A204.1 (cell line): ENCODE data around the gene GYG1.
"Not testable (repeated sequence)": the region's sequence is repeated elsewhere in the genome, so short reads cannot be mapped to it uniquely, and the experiment has no call there.

ENCODE experiments used
- FAIRE-seq: peaks from 2 replicates; lab custom pipeline; 2012; peaks lifted over from hg19 to GRCh38; lab: Jason Lieb, UNC

The GYG1 gene

GRCh38 chr3:148991219-148992026 is at the start of gene GYG1:
Gene GYG1 (plus strand): TSS chr3:148991540. CDS start chr3:148991641, 101 bp downstream.
- no peak for FAIRE-seq

GRCh38 chr3:148943506-148944205 is 47.7 kb upstream of the GYG1 start:
- FAIRE-seq = peak; percentile 95

- FAIRE-seq = no peak
These were observed 46.2 kb upstream of the GYG1 start for GRCh38 chr3:148945116-148945515.

- no peak for FAIRE-seq
These were observed 42.3 kb upstream of the GYG1 start for GRCh38 chr3:148948913-148949657.

GRCh38 chr3:148950806-148951205 is 40.5 kb upstream of the GYG1 start:
- FAIRE-seq = no peak

- no peak for FAIRE-seq
These were observed 39.6 kb upstream of the GYG1 start for GRCh38 chr3:148951599-148952361.

- FAIRE-seq = no peak
These were observed 38.2 kb upstream of the GYG1 start for GRCh38 chr3:148953094-148953493.

GRCh38 chr3:148954981-148955380 is 36.4 kb upstream of the GYG1 start:
- no peak for FAIRE-seq

- peak; percentile 98 for FAIRE-seq
These were observed 35.6 kb upstream of the GYG1 start for GRCh38 chr3:148955544-148956346.

- FAIRE-seq = no peak
These were observed 33.8 kb upstream of the GYG1 start for GRCh38 chr3:148957586-148957985.

GRCh38 chr3:148958696-148959095 is 32.6 kb upstream of the GYG1 start:
- no peak for FAIRE-seq

GRCh38 chr3:148962513-148962912 is 28.8 kb upstream of the GYG1 start:
- FAIRE-seq = no peak

GRCh38 chr3:148964809-148965208 is 26.5 kb upstream of the GYG1 start:
- FAIRE-seq = no peak

GRCh38 chr3:148968321-148968720 is 23.0 kb upstream of the GYG1 start:
- no peak for FAIRE-seq

- FAIRE-seq = no peak
These were observed 21.1 kb upstream of the GYG1 start for GRCh38 chr3:148970271-148970670.

GRCh38 chr3:148971401-148972163 is 19.8 kb upstream of the GYG1 start:
- no peak for FAIRE-seq

- FAIRE-seq = peak; percentile 90
These were observed 16.6 kb upstream of the GYG1 start for GRCh38 chr3:148974726-148975125.

GRCh38 chr3:148975248-148975647 is 16.1 kb upstream of the GYG1 start:
- FAIRE-seq = no peak

GRCh38 chr3:148975696-148976095 is 15.6 kb upstream of the GYG1 start:
- no peak for FAIRE-seq

GRCh38 chr3:148981273-148981672 is 10.1 kb upstream of the GYG1 start:
- no peak for FAIRE-seq

GRCh38 chr3:148987551-148987950 is 3.8 kb upstream of the GYG1 start:
- not testable (repeated sequence) for FAIRE-seq
